ENCODE data around the gene SGPP2.

DNA sequence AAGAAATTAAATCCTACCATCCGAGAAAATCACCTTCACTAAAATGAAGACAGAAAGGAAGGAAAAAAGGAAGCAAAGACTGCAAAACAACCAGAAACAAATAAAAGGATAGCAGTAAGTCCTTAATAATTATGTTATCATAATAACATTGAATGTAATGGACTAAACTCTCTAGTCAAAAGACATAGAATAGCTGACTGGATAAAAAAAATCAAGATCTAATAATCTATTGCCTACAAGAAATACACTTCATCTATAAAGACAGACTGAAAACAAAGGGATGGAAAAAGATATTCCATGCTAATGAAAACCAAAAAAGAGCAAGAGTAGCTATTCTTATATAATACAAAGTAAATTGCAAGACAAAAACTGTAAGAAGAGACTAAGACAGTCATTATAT is 48.5 kb upstream of the SGPP2 start:
- TF ChIP-seq CTCF (IDR thresholded peaks at IDR 0.05) (no peak), POLR2A (IDR thresholded peaks at IDR 0.05) (no peak)

Data from adrenal gland (tissue), 5 donors.